Endothelial cell of umbilical vein (primary cell): Measurements from ENCODE around the gene CRACR2B. TPM values are rescaled to one million over a fixed set of nuclear protein-coding genes. Genes with fewer than 3 reads are reported as not detected.

Source experiments
- BruUV-seq: library from RNA; stranded (reverse); fragments of 400-500 nt; replicated peaks from 2 replicates; lab custom pipeline; 2021; lab: Mats Ljungman, UMichigan
- CTCF ChIA-PET: fragments of 300-600, 350-600 bp; sonication (Branson Sonifier 250); formaldehyde crosslinking; loops from one replicate; lab custom pipeline; 2021; ENCODE audit warnings: antibody characterized with exemption, inconsistent platforms; lab: Charles Lee
- POLR2A ChIA-PET: fragments of 300-600, 350-600 bp; sonication (Branson Sonifier 250); formaldehyde crosslinking; loops from one replicate; lab custom pipeline; 2021; ENCODE audit warnings: antibody characterized with exemption, inconsistent platforms; lab: Charles Lee
- DNase-seq: peaks from one replicate; pipeline ENCODE4 v3.0.0-alpha.2; 2011; ENCODE audit warnings: low read depth, low spot score
- FAIRE-seq: peaks from 2 replicates; lab custom pipeline; 2011; peaks lifted over from hg19 to GRCh38; lab: Jason Lieb, UNC
- H2AFZ ChIP-seq: 2 replicates; pipeline ENCODE4 v1.6.0; 2012; ENCODE audit warnings: low read depth, low read length, control low read depth, inconsistent platforms
- H3K27ac ChIP-seq: 2 replicates; pipeline ENCODE4 v1.5.1; 2011; ENCODE audit warnings: low read depth, mild to moderate bottlenecking, control low read depth, low read length, moderate library complexity; ENCODE audit not compliant: insufficient read depth
- H3K27me3 ChIP-seq, 2 experiments: 2 replicates each; pipeline versions ENCODE4 v1.6.0 to v1.6.1; 2011; ENCODE audit warnings: low read length in 2 of 2, mixed read lengths in 1 of 2; ENCODE audit not compliant: control insufficient read depth in 2 of 2, insufficient read depth in 2 of 2
- H3K36me3 ChIP-seq, 2 experiments: 2 replicates in 1 of 2; 3 replicates in 1 of 2; pipeline ENCODE4 v1.5.1; 2011; ENCODE audit warnings: low read length in 2 of 2, mild to moderate bottlenecking in 1 of 2, moderate library complexity in 1 of 2; ENCODE audit not compliant: control insufficient read depth in 2 of 2, insufficient read depth in 2 of 2; ENCODE audit errors: extremely low read depth in 1 of 2
- H3K4me1 ChIP-seq: 3 replicates; pipeline ENCODE4 v1.5.1; 2011; ENCODE audit warnings: mild to moderate bottlenecking, low read length; ENCODE audit not compliant: control insufficient read depth, insufficient read depth; ENCODE audit errors: extremely low read depth
- H3K4me2 ChIP-seq: 2 replicates; pipeline ENCODE4 v1.6.1; 2011; ENCODE audit warnings: low read length, control low read depth, mixed read lengths; ENCODE audit not compliant: insufficient read depth
- H3K4me3 ChIP-seq, 3 experiments: fragments of 200-600 bp in 1 of 3; sonication (generic), shearing (Covaris generic) in 1 of 3; replicated peaks in 1 of 3; 2 replicates each; pipeline ENCODE4 v1.5.1; 2011 to 2016; ENCODE audit warnings: control low read depth in 3 of 3, low read length in 3 of 3, mild to moderate bottlenecking in 2 of 3, inconsistent platforms in 1 of 3, low read depth in 1 of 3, moderate library complexity in 1 of 3; ENCODE audit not compliant: insufficient read depth in 1 of 3
- H3K79me2 ChIP-seq: 2 replicates; pipeline ENCODE4 v1.6.0; 2012; ENCODE audit warnings: low read length, inconsistent platforms; ENCODE audit not compliant: control insufficient read depth, insufficient read depth
- H3K9ac ChIP-seq: replicated peaks from 2 replicates; pipeline ENCODE3; 2011; ENCODE audit warnings: low read length, control low read depth; ENCODE audit not compliant: insufficient read depth; ENCODE audit errors: extremely low read depth
- H3K9me1 ChIP-seq: replicated peaks from 3 replicates; pipeline ENCODE4 v1.6.0; 2011; ENCODE audit warnings: mild to moderate bottlenecking, low read length; ENCODE audit not compliant: control insufficient read depth, insufficient read depth; ENCODE audit errors: extremely low read depth
- H3K9me3 ChIP-seq: replicated peaks from 2 replicates; pipeline ENCODE4 v1.5.1; 2012; ENCODE audit warnings: low read length, inconsistent platforms; ENCODE audit not compliant: control insufficient read depth, insufficient read depth
- H4K20me1 ChIP-seq: replicated peaks from 2 replicates; pipeline ENCODE3; 2011; ENCODE audit warnings: mild to moderate bottlenecking, low read length; ENCODE audit not compliant: control insufficient read depth, insufficient read depth; ENCODE audit errors: extremely low read depth
- CTCF ChIP-seq, 2 donors: IDR thresholded peaks; 1 replicate in 1 of 2; 2 replicates in 1 of 2; pipeline ENCODE4 v1.5.1; 2011; ENCODE audit warnings: low read length in 2 of 2, mild to moderate bottlenecking in 2 of 2, moderate library complexity in 2 of 2, control low read depth in 1 of 2, inconsistent platforms in 1 of 2, low read depth in 1 of 2; ENCODE audit not compliant: insufficient read depth in 1 of 2; ENCODE audit errors: extremely low read depth in 1 of 2
- EZH2 ChIP-seq: IDR thresholded peaks from 2 replicates; pipeline ENCODE4 v1.6.1; 2012; ENCODE audit warnings: borderline replicate concordance, low read depth, mild to moderate bottlenecking, moderate library complexity, low read length, inconsistent platforms; ENCODE audit not compliant: severe bottlenecking
- FOS ChIP-seq: IDR thresholded peaks from 2 replicates; pipeline ENCODE4 v1.6.1; 2011; ENCODE audit warnings: mild to moderate bottlenecking, low read length, moderate library complexity, borderline replicate concordance; ENCODE audit not compliant: insufficient read depth
- GATA2 ChIP-seq: IDR thresholded peaks from 2 replicates; pipeline ENCODE4 v1.7.0; 2011; ENCODE audit warnings: low read depth, mild to moderate bottlenecking, moderate library complexity, mixed read lengths, low read length; ENCODE audit not compliant: insufficient read length, insufficient read depth
- JUN ChIP-seq: IDR thresholded peaks from 2 replicates; pipeline ENCODE4 v1.6.1; 2011; ENCODE audit warnings: borderline replicate concordance, low read depth; ENCODE audit not compliant: insufficient read length, insufficient read depth
- MAX ChIP-seq: IDR thresholded peaks from 2 replicates; pipeline ENCODE4 v1.6.1; 2011; ENCODE audit not compliant: insufficient read depth, insufficient read length
- MYC ChIP-seq: IDR thresholded peaks from one replicate; pipeline ENCODE4 v1.6.1; 2011; ENCODE audit warnings: mild to moderate bottlenecking, low read depth, low read length
- POLR2A ChIP-seq: IDR thresholded peaks from 2 replicates; pipeline ENCODE4 v1.6.1; 2012; ENCODE audit warnings: low read depth, mild to moderate bottlenecking, control low read depth, low read length
- POLR2AphosphoS5 ChIP-seq: IDR thresholded peaks from 2 replicates; pipeline ENCODE4 v1.6.1; 2012; ENCODE audit warnings: low read depth, mild to moderate bottlenecking, control low read depth, low read length, moderate library complexity; ENCODE audit not compliant: insufficient read depth
- dilution Hi-C: fragments of 300-500 bp; cut with MboI; formaldehyde crosslinking; loops from one replicate; pipeline ENCODE4 v1.15.0; 2019; ENCODE audit warnings: low sequenced_read_pairs; ENCODE audit not compliant: extremely low pct_ligation_motif_present
- intact Hi-C: fragments of 100-400 bp; cut with micrococcal nuclease; formaldehyde crosslinking; loops from one replicate; pipeline ENCODE4 v1.10.0; 2022
- polyA plus RNA-seq, 4 experiments: library from polyadenylated mRNA; depleted of rRNA in 3 of 4; stranded (reverse) in 3 of 4; unstranded in 1 of 4; fragments of >200 nt; gene quantifications; 2 replicates each; pipeline versions ENCODE4 v1.2.1 to v1.2.3, GENCODE V29; 2011 to 2012; ENCODE audit warnings: missing spikeins in 1 of 4
- total RNA-seq: library from RNA; stranded (reverse); gene quantifications from 2 replicates; pipeline ENCODE4 v1.2.3, GENCODE V29; 2021

CRACR2B gene
- total and polyA plus RNA-seq, 2 donors (not counting 3 experiments of a cell fraction or from before 2014, with no cell fraction given), result 8.4 to 9.3 TPM

- ChIA-PET POLR2A (no interaction called here), CTCF (interaction anchor here (1.4 kb wide), 1 partner anchor 177 kb away, joined by 3 read pairs; no protein-coding TSS in a partner anchor)
- intact Hi-C loops (no loop called here), dilution Hi-C loops (no loop called here)
- Histone ChIP-seq H2AFZ (no peak overlapping the region), H3K36me3 (no peaks in the 10 kb centered on the region), H3K27ac (no peak overlapping the region), H3K27me3 (no peaks in the 10 kb centered on the region), H3K79me2 (no peaks in the 10 kb centered on the region), H3K9me1 (no peaks in the 10 kb centered on the region), H3K9me3 (no peaks in the 10 kb centered on the region), H3K4me1 (no peaks in the 10 kb centered on the region), H3K4me3 (no peak overlapping the region), H4K20me1 (no peaks in the 10 kb centered on the region), H3K9ac (no peak overlapping the region), H3K4me2 (no peak overlapping the region)
- TF ChIP-seq FOS, result no peak
- no peak for TF ChIP-seq MAX
- TF ChIP-seq POLR2AphosphoS5, result no peak
- TF ChIP-seq CTCF (IDR thresholded peaks at IDR 0.05; ENCODE audit: extremely low read depth in 1 of 2, insufficient read depth in 1 of 2, low read depth in 1 of 2, low read length in 2 of 2), result no peak
- no peak for TF ChIP-seq JUN
- no peak for TF ChIP-seq MYC
- TF ChIP-seq GATA2, result no peak
- TF ChIP-seq EZH2, result no peak
- TF ChIP-seq POLR2A, result no peak
- BruUV-seq, result no TSS peak
- FAIRE-seq (no peak), DNase-seq (no peak)
These were observed 46.0 kb downstream of the CRACR2B start for GRCh38 chr11:873706-874105.
